ENCODE results near the gene CARD11.

DNA sequence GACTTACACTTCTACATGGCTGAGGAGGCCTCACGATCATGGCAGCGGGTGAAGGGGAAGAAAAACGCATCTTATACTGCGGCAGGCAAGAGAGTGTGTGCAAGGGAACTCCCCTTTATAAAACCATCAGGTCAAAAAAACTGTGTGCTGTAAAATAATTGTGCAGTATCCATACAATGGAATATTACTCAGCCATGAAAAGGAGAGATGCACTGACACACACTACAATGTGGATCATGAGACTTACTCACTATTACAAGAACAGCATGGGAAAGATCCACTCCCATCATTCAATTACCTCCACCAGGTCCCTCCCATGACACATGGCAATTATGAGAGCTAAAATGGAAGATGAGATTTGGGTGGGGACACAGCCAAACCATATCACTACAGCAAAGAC, 27.2 kb upstream of the CARD11 start:
- TF ChIP-seq, protein P1, sequence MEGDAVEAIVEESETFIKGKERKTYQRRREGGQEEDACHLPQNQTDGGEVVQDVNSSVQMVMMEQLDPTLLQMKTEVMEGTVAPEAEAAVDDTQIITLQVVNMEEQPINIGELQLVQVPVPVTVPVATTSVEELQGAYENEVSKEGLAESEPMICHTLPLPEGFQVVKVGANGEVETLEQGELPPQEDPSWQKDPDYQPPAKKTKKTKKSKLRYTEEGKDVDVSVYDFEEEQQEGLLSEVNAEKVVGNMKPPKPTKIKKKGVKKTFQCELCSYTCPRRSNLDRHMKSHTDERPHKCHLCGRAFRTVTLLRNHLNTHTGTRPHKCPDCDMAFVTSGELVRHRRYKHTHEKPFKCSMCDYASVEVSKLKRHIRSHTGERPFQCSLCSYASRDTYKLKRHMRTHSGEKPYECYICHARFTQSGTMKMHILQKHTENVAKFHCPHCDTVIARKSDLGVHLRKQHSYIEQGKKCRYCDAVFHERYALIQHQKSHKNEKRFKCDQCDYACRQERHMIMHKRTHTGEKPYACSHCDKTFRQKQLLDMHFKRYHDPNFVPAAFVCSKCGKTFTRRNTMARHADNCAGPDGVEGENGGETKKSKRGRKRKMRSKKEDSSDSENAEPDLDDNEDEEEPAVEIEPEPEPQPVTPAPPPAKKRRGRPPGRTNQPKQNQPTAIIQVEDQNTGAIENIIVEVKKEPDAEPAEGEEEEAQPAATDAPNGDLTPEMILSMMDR (IDR thresholded peaks at IDR 0.05) = no peak
- no peak for TF ChIP-seq POLR2AphosphoS5 (IDR thresholded peaks at IDR 0.05; ENCODE audit: low read depth, low read length)

Measured in SK-N-SH (cell line).